Hepatocyte (in vitro differentiated cells): ENCODE measurements around the gene LY6G6C.

Experiments
- CTCF ChIP-seq: fragments of 200-600 bp; sonication (generic); IDR thresholded peaks from 2 replicates; pipeline ENCODE4 v1.5.1; 2016; ENCODE audit warnings: antibody characterized with exemption, mild to moderate bottlenecking; ENCODE audit not compliant: poor library complexity
- EZH2 ChIP-seq: fragments of 200-600 bp; sonication (generic); IDR thresholded peaks from 2 replicates; pipeline ENCODE4 v1.6.1; 2016; ENCODE audit warnings: antibody characterized with exemption, mild to moderate bottlenecking, borderline replicate concordance
- EZH2phosphoT487 ChIP-seq: fragments of 200-600 bp; sonication (generic); IDR thresholded peaks from one replicate; pipeline ENCODE4 v1.6.1; 2018; ENCODE audit warnings: antibody characterized with exemption, mild to moderate bottlenecking, low read depth, moderate library complexity; ENCODE audit not compliant: unreplicated experiment, severe bottlenecking

GRCh38 chr6:31728767-31729514 is 7.4 kb upstream of the LY6G6C start, which contains the start of gene DDAH2:
- TF ChIP-seq CTCF, result peak; percentile 76
- TF ChIP-seq EZH2phosphoT487, result no peak
- no peak for TF ChIP-seq EZH2
